A549 (cell line): ENCODE data around the gene IFITM2. TPM values are rescaled to one million over a fixed set of nuclear protein-coding genes. Genes with fewer than 3 reads are reported as not detected.

Experiments
- ATAC-seq, 2 experiments: fragments of 200-7000 bp in 1 of 2; fragments of >200 bp in 1 of 2; cut with Nextera tagmentation in 1 of 2; cut with Tn5 transposase in 1 of 2; 3 replicates each; pipeline versions ENCODE4 v1.8.0 to v1.9.1; 2018 to 2020; ENCODE audit warnings: mild to moderate bottlenecking in 1 of 2, moderate library complexity in 1 of 2
- CTCF ChIA-PET: fragments of 300-600 bp; sonication (Branson Sonifier 250); formaldehyde crosslinking; extraction: SDS; loops from one replicate; lab custom pipeline; 2021; ENCODE audit warnings: antibody characterized with exemption, inconsistent platforms; lab: Yijun Ruan, JAX
- POLR2A ChIA-PET: fragments of 350-600 bp; formaldehyde crosslinking; extraction: SDS; loops from one replicate; lab custom pipeline; 2021; ENCODE audit warnings: antibody characterized with exemption, inconsistent platforms; lab: Yijun Ruan, JAX
- DNase-seq, 2 experiments: peaks; one replicate each; pipeline versions ENCODE4 v3.0.0 to v3.0.0-alpha.2; 2011 to 2016; ENCODE audit warnings: low read depth in 1 of 2, low spot score in 1 of 2
- FAIRE-seq: peaks from 2 replicates; lab custom pipeline; 2011; peaks lifted over from hg19 to GRCh38; lab: Jason Lieb, UNC
- H3K27ac ChIP-seq, 2 experiments: fragments of >200 bp; sonication (Bioruptor Twin); formaldehyde crosslinking; 3 replicates each; pipeline ENCODE4 v1.5.1; 2016 to 2017
- H3K4me1 ChIP-seq: fragments of >200 bp; sonication (Bioruptor Twin); formaldehyde crosslinking; 3 replicates; pipeline ENCODE4 v1.6.1; 2016
- H3K4me2 ChIP-seq: fragments of >200 bp; sonication (Bioruptor Twin); formaldehyde crosslinking; 3 replicates; pipeline ENCODE4 v1.6.1; 2016
- H3K4me3 ChIP-seq: fragments of >200 bp; sonication (Bioruptor Twin); formaldehyde crosslinking; 3 replicates; pipeline ENCODE4 v1.5.1; 2016
- H3K9me3 ChIP-seq: fragments of >200 bp; sonication (Bioruptor Twin); formaldehyde crosslinking; 3 replicates; pipeline ENCODE4 v1.6.1; 2016
- CBX2 ChIP-seq: fragments of 200-600 bp; sonication (generic); IDR thresholded peaks from 2 replicates; pipeline ENCODE4 v1.6.1; 2016; ENCODE audit warnings: low read depth, mild to moderate bottlenecking, borderline replicate concordance
- CHD2 ChIP-seq: fragments of 150-350 bp; IDR thresholded peaks from 2 replicates; pipeline ENCODE4 v1.6.1; 2014; ENCODE audit warnings: low read length; ENCODE audit not compliant: partially characterized antibody
- EP300 ChIP-seq, 2 experiments: fragments of >200 bp; sonication (Bioruptor Twin); formaldehyde crosslinking; IDR thresholded peaks; 2 replicates in 1 of 2; 3 replicates in 1 of 2; pipeline ENCODE4 v1.6.1; 2016 to 2017
- ESRRA ChIP-seq: fragments of 150-350 bp; IDR thresholded peaks from 2 replicates; pipeline ENCODE4 v1.6.1; 2014; ENCODE audit warnings: mild to moderate bottlenecking, low read length, borderline replicate concordance
- FOSB ChIP-seq: fragments of 250-450 bp; sonication (Bioruptor Pico); IDR thresholded peaks from 2 replicates; pipeline ENCODE4 v1.5.0; 2020; ENCODE audit warnings: mild to moderate bottlenecking, moderate library complexity
- MAFK ChIP-seq: fragments of 450-650 bp; IDR thresholded peaks from 2 replicates; pipeline ENCODE4 v1.6.1; 2014; ENCODE audit not compliant: partially characterized antibody
- NR3C1 ChIP-seq: fragments of >200 bp; sonication (Bioruptor Twin); formaldehyde crosslinking; IDR thresholded peaks from 3 replicates; pipeline ENCODE4 v1.6.1; 2017
- RAD21 ChIP-seq, 2 experiments: fragments of >200 bp in 1 of 2; sonication (Bioruptor Twin) in 1 of 2; formaldehyde crosslinking in 1 of 2; IDR thresholded peaks in 1 of 2; conservative IDR thresholded peaks in 1 of 2; 2 replicates in 1 of 2; 3 replicates in 1 of 2; pipeline ENCODE4 v1.6.1; 2012 to 2018; ENCODE audit warnings: inconsistent platforms in 1 of 2
- RARB ChIP-seq: fragments of 250-450 bp; sonication (Bioruptor Pico); IDR thresholded peaks from 2 replicates; pipeline ENCODE4 v1.8.0; 2021; ENCODE audit warnings: mild to moderate bottlenecking, moderate library complexity
- RCOR1 ChIP-seq: fragments of 150-350 bp; IDR thresholded peaks from 2 replicates; pipeline ENCODE4 v1.6.1; 2014; ENCODE audit warnings: antibody characterized with exemption, low read length, low read depth
- ZC3H11A ChIP-seq: fragments of 450-650 bp; IDR thresholded peaks from 2 replicates; pipeline ENCODE4 v1.6.1; 2014; ENCODE audit warnings: antibody characterized with exemption, mild to moderate bottlenecking
- ZNF302 ChIP-seq: fragments of 250-450 bp; sonication (Bioruptor Pico); IDR thresholded peaks from 2 replicates; pipeline ENCODE4 v1.9.0; 2021; ENCODE audit warnings: inconsistent platforms, mild to moderate bottlenecking, moderate library complexity
- WGBS: methylation state at CpG from one replicate; pipeline ENCODE4 v1.1.6; 2017; ENCODE audit errors: missing lambda C conversion rate; 5-methylcytosine and 5-hydroxymethylcytosine counted together
- polyA plus RNA-seq, 4 experiments: library from polyadenylated mRNA; depleted of rRNA in 3 of 4; stranded (reverse); fragments of >200 nt; fragmentation: RNase III in 1 of 4; extraction: RNeasy Plus Mini Kit Qiagen cat#74134 plus additional on column Dnase treatment in 1 of 4; gene quantifications; 2 replicates in 3 of 4; 3 replicates in 1 of 4; pipeline ENCODE4 v1.2.3, GENCODE V29; 2011 to 2017
- TF ChIP-seq, protein P1 (sequence below): fragments of >200 bp; sonication (Bioruptor Twin); formaldehyde crosslinking; IDR thresholded peaks from 2 replicates; pipeline ENCODE4 v1.6.1; 2016
- TF ChIP-seq, protein P2 (sequence below): fragments of 200-600 bp; sonication (generic); IDR thresholded peaks from 2 replicates; pipeline ENCODE4 v1.6.1; 2016; ENCODE audit warnings: antibody characterized with exemption, mild to moderate bottlenecking, moderate library complexity
- TF ChIP-seq, protein P3 (sequence below): fragments of >200 bp; sonication (Bioruptor Twin); formaldehyde crosslinking; IDR thresholded peaks from 3 replicates; pipeline ENCODE4 v1.5.1; 2016
- TF ChIP-seq, protein P4 (sequence below): fragments of 150-350 bp; IDR thresholded peaks from 2 replicates; pipeline ENCODE4 v1.6.1; 2014; ENCODE audit warnings: low read depth, mild to moderate bottlenecking, low read length

The IFITM2 gene
- polyA plus RNA-seq, 2 of the 4 experiments (the other 2 are of a cell fraction), result 36.4 to 43.6 TPM

DNA sequence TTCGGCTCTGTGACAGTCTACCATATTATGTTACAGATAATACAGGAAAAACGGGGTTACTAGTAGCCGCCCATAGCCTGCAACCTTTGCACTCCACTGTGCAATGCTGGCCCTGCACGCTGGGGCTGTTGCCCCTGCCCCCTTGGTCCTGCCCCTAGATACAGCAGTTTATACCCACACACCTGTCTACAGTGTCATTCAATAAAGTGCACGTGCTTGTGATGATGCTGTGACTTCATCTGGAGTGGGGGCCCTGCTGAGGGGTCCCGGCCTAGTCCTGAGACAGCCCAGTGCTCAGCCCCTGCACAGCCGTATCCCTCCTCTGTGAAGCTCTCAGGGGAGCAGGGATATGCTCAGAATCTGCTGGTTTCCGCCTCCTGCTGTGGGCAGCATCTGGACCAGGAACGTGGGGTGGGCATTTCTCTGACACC, 7.5 kb downstream of the IFITM2 start:
- Histone ChIP-seq H3K4me3 (no peak overlapping the region), H3K4me1 (peaks cover 4% of the 10 kb centered on the region; the same call in 2 of the 3 replicates), H3K27ac (no peak overlapping the region), H3K9me3 (no peaks in the 10 kb centered on the region), H3K4me2 (no peak overlapping the region)
- TF ChIP-seq, protein P1, sequence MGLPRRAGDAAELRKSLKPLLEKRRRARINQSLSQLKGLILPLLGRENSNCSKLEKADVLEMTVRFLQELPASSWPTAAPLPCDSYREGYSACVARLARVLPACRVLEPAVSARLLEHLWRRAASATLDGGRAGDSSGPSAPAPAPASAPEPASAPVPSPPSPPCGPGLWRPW, result no peak
- TF ChIP-seq NR3C1 (no peak), ZNF302 (no peak), RAD21 (conservative IDR thresholded peaks at IDR 0.05 in 1 of 2, IDR thresholded peaks at IDR 0.05 in 1 of 2) (no peak), RARB (CRISPR knock-in tag) (no peak), ZC3H11A (no peak), EP300 (IDR thresholded peaks at IDR 0.05) (no peak)
- TF ChIP-seq, protein P2, sequence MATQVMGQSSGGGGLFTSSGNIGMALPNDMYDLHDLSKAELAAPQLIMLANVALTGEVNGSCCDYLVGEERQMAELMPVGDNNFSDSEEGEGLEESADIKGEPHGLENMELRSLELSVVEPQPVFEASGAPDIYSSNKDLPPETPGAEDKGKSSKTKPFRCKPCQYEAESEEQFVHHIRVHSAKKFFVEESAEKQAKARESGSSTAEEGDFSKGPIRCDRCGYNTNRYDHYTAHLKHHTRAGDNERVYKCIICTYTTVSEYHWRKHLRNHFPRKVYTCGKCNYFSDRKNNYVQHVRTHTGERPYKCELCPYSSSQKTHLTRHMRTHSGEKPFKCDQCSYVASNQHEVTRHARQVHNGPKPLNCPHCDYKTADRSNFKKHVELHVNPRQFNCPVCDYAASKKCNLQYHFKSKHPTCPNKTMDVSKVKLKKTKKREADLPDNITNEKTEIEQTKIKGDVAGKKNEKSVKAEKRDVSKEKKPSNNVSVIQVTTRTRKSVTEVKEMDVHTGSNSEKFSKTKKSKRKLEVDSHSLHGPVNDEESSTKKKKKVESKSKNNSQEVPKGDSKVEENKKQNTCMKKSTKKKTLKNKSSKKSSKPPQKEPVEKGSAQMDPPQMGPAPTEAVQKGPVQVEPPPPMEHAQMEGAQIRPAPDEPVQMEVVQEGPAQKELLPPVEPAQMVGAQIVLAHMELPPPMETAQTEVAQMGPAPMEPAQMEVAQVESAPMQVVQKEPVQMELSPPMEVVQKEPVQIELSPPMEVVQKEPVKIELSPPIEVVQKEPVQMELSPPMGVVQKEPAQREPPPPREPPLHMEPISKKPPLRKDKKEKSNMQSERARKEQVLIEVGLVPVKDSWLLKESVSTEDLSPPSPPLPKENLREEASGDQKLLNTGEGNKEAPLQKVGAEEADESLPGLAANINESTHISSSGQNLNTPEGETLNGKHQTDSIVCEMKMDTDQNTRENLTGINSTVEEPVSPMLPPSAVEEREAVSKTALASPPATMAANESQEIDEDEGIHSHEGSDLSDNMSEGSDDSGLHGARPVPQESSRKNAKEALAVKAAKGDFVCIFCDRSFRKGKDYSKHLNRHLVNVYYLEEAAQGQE, result no peak
- TF ChIP-seq, protein P3, sequence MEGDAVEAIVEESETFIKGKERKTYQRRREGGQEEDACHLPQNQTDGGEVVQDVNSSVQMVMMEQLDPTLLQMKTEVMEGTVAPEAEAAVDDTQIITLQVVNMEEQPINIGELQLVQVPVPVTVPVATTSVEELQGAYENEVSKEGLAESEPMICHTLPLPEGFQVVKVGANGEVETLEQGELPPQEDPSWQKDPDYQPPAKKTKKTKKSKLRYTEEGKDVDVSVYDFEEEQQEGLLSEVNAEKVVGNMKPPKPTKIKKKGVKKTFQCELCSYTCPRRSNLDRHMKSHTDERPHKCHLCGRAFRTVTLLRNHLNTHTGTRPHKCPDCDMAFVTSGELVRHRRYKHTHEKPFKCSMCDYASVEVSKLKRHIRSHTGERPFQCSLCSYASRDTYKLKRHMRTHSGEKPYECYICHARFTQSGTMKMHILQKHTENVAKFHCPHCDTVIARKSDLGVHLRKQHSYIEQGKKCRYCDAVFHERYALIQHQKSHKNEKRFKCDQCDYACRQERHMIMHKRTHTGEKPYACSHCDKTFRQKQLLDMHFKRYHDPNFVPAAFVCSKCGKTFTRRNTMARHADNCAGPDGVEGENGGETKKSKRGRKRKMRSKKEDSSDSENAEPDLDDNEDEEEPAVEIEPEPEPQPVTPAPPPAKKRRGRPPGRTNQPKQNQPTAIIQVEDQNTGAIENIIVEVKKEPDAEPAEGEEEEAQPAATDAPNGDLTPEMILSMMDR, result no peak
- DNase-seq, result no peak
- WGBS, result 68% methylated on average over 9 of the region's 9 CpGs
- ChIA-PET POLR2A (no interaction called here), CTCF (interaction anchor here (1.2 to 3.3 kb wide), 5 partner anchors 9 to 40 kb away, joined by 3 to 38 read pairs (median 5); partner anchors contain the start of gene IFITM2)
- FAIRE-seq, result no peak
- ATAC-seq, result no peak

DNA sequence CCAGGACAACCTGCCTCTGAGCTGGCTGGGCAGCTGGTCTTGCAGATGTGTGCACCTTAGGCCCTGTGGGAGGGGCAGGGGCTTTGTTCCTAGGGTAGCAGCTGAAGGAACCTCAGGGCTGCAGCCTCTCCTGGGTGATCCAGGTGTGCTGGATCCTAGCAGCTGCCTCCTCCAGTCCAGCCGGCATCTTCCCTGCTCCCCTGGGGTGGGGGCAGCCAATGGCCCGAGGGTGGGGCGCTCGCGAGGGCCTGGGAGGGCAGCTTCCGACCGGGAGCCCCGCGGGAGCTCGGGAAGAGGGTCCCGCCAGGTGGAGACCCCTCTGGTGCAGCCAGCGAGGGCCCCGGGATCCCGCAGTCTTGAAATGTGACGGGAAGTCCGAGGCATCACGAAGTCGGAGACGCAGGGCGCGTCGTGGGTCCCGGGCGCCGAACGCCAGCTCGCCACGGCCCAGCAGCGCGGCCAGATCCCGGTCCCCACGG, 7.9 kb downstream of the IFITM2 start:
- WGBS, result 92% methylated on average over 28 of the region's 32 CpGs
- ChIA-PET CTCF (interaction anchor here (1.2 to 3.3 kb wide), 6 partner anchors 10 to 133 kb away, joined by 3 to 38 read pairs (median 6); partner anchors contain the start of gene IFITM2), POLR2A (interaction anchor here (1.7 kb wide), 1 partner anchor 40 kb away, joined by 6 read pairs; no protein-coding TSS in a partner anchor)
- Histone ChIP-seq H3K4me2 (no peak overlapping the region), H3K4me1 (peaks cover 4% of the 10 kb centered on the region; the same call in 1 of the 3 replicates), H3K9me3 (no peaks in the 10 kb centered on the region), H3K4me3 (no peak overlapping the region)
- FAIRE-seq, result no peak
- TF ChIP-seq CBX2, result no peak
- no peak for TF ChIP-seq FOSB
- no peak for TF ChIP-seq CHD2
- TF ChIP-seq RCOR1, result no peak
- TF ChIP-seq ESRRA, result no peak
- no peak for TF ChIP-seq MAFK
- TF ChIP-seq, protein P4, sequence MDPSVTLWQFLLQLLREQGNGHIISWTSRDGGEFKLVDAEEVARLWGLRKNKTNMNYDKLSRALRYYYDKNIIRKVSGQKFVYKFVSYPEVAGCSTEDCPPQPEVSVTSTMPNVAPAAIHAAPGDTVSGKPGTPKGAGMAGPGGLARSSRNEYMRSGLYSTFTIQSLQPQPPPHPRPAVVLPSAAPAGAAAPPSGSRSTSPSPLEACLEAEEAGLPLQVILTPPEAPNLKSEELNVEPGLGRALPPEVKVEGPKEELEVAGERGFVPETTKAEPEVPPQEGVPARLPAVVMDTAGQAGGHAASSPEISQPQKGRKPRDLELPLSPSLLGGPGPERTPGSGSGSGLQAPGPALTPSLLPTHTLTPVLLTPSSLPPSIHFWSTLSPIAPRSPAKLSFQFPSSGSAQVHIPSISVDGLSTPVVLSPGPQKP, result no peak
- TF ChIP-seq, all 56 proteins: peak for 0
- H3K27ac ChIP-seq, result peak overlapping the region in 1 of 2 experiments; percentile 37; a peak in 1 of 6 replicates
- ATAC-seq (no peak), DNase-seq (no peak)
